SKM-1 treated with dmso at 0.1 percent for 144 hours (cell line): Measurements from ENCODE around the gene SCEL.
"Not testable (repeated sequence)": the region's sequence is repeated elsewhere in the genome, so short reads cannot be mapped to it uniquely, and the experiment has no call there.

Experiments used
- DNase-seq: peaks from one replicate; lab custom pipeline; 2025; ENCODE audit not compliant: unreplicated experiment; lab: John Stamatoyannopoulos, UW

SCEL gene

GRCh38 chr13:77535448-77535847 lies at the start of gene SCEL:
Gene SCEL, plus strand, starts transcription at chr13:77535706. Its CDS starts 20,170 bp downstream, at chr13:77555876.
- no peak for DNase-seq

- no peak for DNase-seq
Measured at GRCh38 chr13:77489566-77490337, 45.8 kb upstream of the SCEL start.

- DNase-seq: no peak
Measured at GRCh38 chr13:77492982-77493381, 42.5 kb upstream of the SCEL start.

- DNase-seq: no peak
Measured at GRCh38 chr13:77494226-77494625, 41.3 kb upstream of the SCEL start.

- no peak for DNase-seq
Measured at GRCh38 chr13:77497350-77497749, 38.2 kb upstream of the SCEL start.

GRCh38 chr13:77497835-77498234 lies 37.7 kb upstream of the SCEL start:
- DNase-seq: no peak

- DNase-seq: no peak
Measured at GRCh38 chr13:77502104-77502720, 33.3 kb upstream of the SCEL start.

- DNase-seq: no peak
Measured at GRCh38 chr13:77503398-77503797, 32.1 kb upstream of the SCEL start.

GRCh38 chr13:77506874-77507273 lies 28.6 kb upstream of the SCEL start:
- DNase-seq: no peak

- no peak for DNase-seq
Measured at GRCh38 chr13:77507931-77508776, 27.4 kb upstream of the SCEL start.

- no peak for DNase-seq
Measured at GRCh38 chr13:77508959-77509620, 26.4 kb upstream of the SCEL start.

GRCh38 chr13:77510156-77510555 lies 25.4 kb upstream of the SCEL start:
- DNase-seq: no peak

- DNase-seq: no peak
Measured at GRCh38 chr13:77511552-77511951, 24.0 kb upstream of the SCEL start.

GRCh38 chr13:77513719-77514335 lies 21.7 kb upstream of the SCEL start:
- DNase-seq: no peak

GRCh38 chr13:77514336-77514726 lies 21.2 kb upstream of the SCEL start:
- no peak for DNase-seq

GRCh38 chr13:77515785-77516184 lies 19.7 kb upstream of the SCEL start:
- DNase-seq: no peak

GRCh38 chr13:77516342-77516789 lies 19.1 kb upstream of the SCEL start:
- DNase-seq: no peak

- DNase-seq: no peak
Measured at GRCh38 chr13:77518266-77518665, 17.2 kb upstream of the SCEL start.

- not testable (repeated sequence) for DNase-seq
Measured at GRCh38 chr13:77519396-77519795, 16.1 kb upstream of the SCEL start.

GRCh38 chr13:77519808-77520207 lies 15.7 kb upstream of the SCEL start:
- no peak for DNase-seq

- DNase-seq: no peak
Measured at GRCh38 chr13:77521194-77521593, 14.3 kb upstream of the SCEL start.
